ENCODE measurements around the gene RNF144A. TPM values are rescaled to one million over a fixed set of nuclear protein-coding genes. Genes with fewer than 3 reads are reported as not detected.

The RNF144A gene
- total RNA-seq, 2 experiments from 2014 or later = 21.4 to 22.7 TPM

DNA sequence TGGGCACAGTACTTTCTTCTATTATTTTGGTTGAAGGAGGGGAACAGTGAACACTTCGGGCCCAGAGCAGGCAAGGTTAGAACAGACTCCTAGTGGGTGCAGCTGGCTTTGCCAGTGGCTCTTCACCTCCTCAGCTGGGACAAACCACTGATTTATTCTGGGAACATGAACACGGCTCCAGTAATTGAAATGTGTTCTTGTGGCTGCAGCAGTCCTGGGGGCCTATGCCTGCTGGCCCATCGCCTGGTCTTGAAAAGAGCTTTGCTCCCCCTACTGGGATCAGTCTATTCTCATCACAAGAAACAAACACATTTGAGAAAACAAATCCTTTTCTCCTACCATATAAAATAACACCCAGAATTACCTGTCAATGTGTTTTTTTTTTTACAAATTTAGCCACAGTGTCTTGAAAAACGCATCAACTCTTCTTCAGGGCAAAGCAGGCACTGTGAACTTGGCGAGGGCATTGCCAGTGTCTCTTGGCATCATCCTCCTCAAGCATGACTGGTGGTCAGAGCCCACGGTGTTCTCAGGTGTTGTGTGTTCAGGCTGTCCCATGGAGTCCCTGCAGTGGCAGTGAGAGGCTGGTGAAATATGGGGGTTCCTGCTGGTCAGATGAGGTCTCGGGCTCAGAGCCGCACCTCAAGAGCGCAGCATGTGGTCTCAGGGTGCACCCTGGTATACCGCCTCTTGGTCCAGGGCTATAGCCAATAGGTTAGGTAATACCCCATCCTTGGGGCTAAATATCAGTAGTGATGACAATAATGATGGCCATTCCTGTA is 51.3 kb downstream of the RNF144A start:
- ChIA-PET POLR2A (no interaction called here), CTCF (no interaction called here)
- H3K27me3 Mint-ChIP-seq = no peaks in the 10 kb centered on the region
- H3K9me3 Mint-ChIP-seq = no peaks in the 10 kb centered on the region
- peaks cover 13% of the 10 kb centered on the region for H3K36me3 Mint-ChIP-seq
- DNase-seq = no peak
- no peak overlapping the region for H3K4me3 Mint-ChIP-seq
- intact Hi-C loops (cut with micrococcal nuclease) = no loop called here
- no peak overlapping the region for H3K27ac Mint-ChIP-seq
- H3K4me1 Mint-ChIP-seq (ENCODE audit: low read depth) = no peaks in the 10 kb centered on the region

DNA sequence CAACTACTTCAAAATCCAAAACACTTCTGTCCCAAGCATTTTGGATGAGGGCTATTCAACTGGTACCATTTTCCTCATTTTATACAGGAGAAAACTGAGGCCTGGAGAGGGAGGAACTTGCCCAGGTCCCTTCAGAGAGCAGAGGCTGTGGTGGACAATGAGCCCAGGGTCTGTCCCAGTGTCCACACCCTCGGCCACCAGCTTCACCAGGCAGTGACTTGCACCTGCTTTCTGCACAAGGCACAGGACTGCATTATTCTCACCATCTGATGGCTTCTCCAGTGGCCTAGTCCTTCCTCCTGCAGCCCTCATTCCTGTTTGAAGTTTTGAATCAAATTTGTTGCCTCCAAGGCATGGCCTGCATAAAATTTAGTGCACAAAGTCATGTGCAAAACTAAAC is 53.3 kb downstream of the RNF144A start:
- CTCF ChIA-PET = no interaction called here

DNA sequence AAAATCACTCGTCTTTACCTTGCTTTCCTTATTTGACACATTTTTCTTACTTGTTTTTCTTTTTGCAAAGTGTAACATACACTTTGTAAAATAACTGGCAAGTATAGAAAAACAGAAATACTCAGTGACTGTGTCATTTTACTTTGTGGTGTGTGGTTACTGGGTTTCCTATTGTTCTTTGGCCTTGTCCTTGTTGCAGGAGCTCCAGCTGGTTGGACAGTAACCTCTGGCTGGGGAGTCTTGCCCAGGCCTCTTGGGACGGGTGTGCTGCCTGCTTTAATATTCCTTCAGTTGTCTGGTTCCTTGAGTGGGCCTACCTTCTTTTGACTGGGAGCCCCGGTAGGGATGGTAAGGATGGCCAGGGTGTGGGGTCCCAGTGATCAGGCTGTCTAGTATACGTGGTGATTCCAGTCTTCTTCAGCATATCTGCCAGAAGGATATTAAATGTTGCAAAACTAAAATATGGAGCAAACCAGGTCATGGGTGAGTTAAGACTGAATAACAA is 53.8 kb downstream of the RNF144A start:
- no peaks in the 10 kb centered on the region for H3K9me3 Mint-ChIP-seq
- H3K27ac Mint-ChIP-seq = no peak overlapping the region
- intact Hi-C loops (cut with micrococcal nuclease) = no loop called here
- no peak for DNase-seq
- no peak overlapping the region for H3K4me3 Mint-ChIP-seq
- no peaks in the 10 kb centered on the region for H3K4me1 Mint-ChIP-seq (ENCODE audit: low read depth)
- ChIA-PET CTCF (no interaction called here), POLR2A (no interaction called here)
- H3K27me3 Mint-ChIP-seq = no peaks in the 10 kb centered on the region
- H3K36me3 Mint-ChIP-seq = peaks cover 7% of the 10 kb centered on the region

More for the DNA sequence above, 53.3 kb downstream of the RNF144A start:
- intact Hi-C loops (cut with micrococcal nuclease) = no loop called here
- Mint-ChIP-seq H3K4me1 (ENCODE audit: low read depth) (no peaks in the 10 kb centered on the region), H3K4me3 (no peak overlapping the region), H3K9me3 (no peaks in the 10 kb centered on the region), H3K27ac (no peak overlapping the region), H3K27me3 (no peaks in the 10 kb centered on the region), H3K36me3 (peaks cover 7% of the 10 kb centered on the region)
- no peak for DNase-seq
- POLR2A ChIA-PET = no interaction called here

DNA sequence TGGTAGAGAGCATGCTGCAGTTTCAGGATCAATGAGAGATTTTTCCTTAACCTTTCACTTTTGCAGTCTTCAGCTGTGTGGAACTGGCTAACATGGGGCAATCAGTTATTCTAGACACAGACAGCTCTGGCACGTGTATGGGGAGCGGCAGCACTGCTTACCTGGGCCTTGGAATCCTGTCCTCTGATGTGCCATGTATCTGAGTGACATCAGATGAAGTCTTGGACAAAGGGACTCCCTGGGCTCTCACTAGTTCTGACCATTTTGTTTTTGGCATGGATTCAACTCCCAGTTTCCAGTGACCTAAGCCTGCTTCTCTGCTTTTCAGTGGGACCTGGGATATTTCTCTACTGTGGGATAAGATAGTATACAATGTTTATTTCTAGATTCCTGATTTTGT is 54.3 kb downstream of the RNF144A start:
- POLR2A ChIA-PET = no interaction called here
- Mint-ChIP-seq H3K27me3 (no peaks in the 10 kb centered on the region), H3K4me3 (no peak overlapping the region), H3K36me3 (peaks cover 7% of the 10 kb centered on the region), H3K4me1 (ENCODE audit: low read depth) (no peaks in the 10 kb centered on the region), H3K9me3 (no peaks in the 10 kb centered on the region), H3K27ac (no peak overlapping the region)
- intact Hi-C loops (cut with micrococcal nuclease) = no loop called here
- CTCF ChIA-PET = no interaction called here
- DNase-seq = no peak

DNA sequence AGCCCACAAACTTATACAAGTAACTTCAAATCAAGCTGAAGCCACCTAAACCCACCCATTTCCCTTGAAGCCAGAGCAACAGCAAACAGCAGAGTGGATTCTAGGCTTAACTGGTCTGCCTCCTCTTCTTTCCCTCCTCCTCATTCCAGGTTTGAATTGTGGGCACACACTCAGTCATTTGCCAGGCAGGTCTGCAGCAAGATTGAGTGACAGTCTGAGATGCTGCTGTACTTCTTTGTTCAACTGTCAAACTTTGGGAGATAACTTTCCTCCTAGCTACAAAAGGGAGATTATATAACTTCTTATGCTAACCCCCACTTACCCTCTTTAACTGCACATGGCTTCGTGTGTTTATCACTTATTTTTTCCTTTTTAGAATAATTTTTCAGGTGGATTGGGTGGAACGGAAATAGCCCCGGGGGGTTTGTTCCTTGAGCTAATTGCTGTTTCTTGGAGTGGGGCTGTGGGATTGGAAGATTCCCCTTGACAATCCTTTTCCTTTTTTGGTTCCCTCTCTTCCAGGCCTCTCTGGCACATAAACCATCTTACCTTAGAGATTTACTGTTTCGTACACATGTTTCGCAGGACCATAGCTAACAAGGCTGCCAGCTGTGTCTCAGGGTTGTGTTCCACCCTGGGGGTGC is 55.0 kb downstream of the RNF144A start:
- Mint-ChIP-seq H3K4me1 (ENCODE audit: low read depth) (no peaks in the 10 kb centered on the region), H3K4me3 (no peak overlapping the region), H3K36me3 (peaks cover 7% of the 10 kb centered on the region), H3K27ac (no peak overlapping the region), H3K9me3 (no peaks in the 10 kb centered on the region), H3K27me3 (no peaks in the 10 kb centered on the region)
- ChIA-PET CTCF (no interaction called here), POLR2A (no interaction called here)
- DNase-seq = no peak
- intact Hi-C loops (cut with micrococcal nuclease) = no loop called here

DNA sequence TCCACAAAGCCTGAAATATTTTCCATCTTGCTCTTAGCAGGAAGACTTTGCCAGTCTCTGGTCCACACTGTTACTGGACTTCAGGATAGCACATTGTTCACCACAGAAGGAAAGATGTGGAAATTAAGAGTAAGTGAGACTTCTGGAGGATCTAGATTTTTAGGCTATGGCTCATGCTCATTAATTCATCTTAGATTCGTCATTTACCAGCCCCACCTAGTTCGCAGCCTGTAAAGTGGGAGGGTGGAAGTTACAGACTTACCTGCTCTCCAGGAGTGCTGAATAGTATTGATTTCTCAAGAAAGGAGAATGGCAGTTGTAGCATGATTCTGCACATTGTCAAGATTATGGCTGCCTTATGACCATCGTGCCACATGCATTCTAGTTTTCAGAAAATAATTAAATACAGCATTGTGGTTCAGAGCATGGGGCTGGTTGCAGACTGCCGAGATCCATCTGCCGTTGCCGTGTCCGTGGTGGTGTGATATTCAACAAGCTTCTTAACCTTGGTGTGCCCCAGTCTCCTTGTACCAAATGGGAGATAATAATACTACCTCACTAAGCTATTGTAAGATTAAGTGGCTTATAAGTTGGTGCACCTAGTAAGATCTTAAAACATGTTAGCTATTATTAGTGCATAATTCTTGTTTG is 56.8 kb downstream of the RNF144A start:
- Mint-ChIP-seq H3K4me1 (ENCODE audit: low read depth) (no peaks in the 10 kb centered on the region), H3K27ac (no peak overlapping the region), H3K9me3 (no peaks in the 10 kb centered on the region), H3K27me3 (no peaks in the 10 kb centered on the region), H3K36me3 (peaks cover 11% of the 10 kb centered on the region), H3K4me3 (no peak overlapping the region)
- intact Hi-C loops (cut with micrococcal nuclease) = no loop called here
- DNase-seq = no peak
- CTCF ChIA-PET = interaction anchor here (0.7 kb wide), 1 partner anchor 98 kb away, joined by 3 read pairs; no protein-coding TSS in a partner anchor
- POLR2A ChIA-PET = no interaction called here

DNA sequence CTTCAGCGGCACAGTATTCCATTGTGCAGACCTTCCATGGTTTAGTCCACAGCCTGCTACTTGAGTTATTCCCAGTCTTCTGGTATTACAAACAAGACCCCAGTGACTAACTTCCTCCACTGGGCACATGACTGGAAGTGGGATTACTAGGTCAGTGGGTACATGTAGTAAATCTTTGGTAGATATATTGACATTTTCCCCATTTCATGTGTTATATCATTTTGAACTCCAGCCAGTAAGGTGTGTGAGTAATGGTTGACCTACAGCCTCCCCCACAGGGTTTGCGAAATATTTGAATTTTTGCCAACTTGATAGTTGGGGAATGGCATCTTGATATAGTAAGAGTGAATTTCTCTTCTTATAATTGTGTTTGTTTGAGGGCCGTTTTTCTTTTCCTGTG is 58.8 kb downstream of the RNF144A start:
- no peak overlapping the region for H3K4me3 Mint-ChIP-seq
- CTCF ChIA-PET = no interaction called here
- no peaks in the 10 kb centered on the region for H3K27me3 Mint-ChIP-seq
- no peak overlapping the region for H3K27ac Mint-ChIP-seq
- POLR2A ChIA-PET = no interaction called here
- H3K36me3 Mint-ChIP-seq = peaks cover 18% of the 10 kb centered on the region
- DNase-seq = no peak
- peaks cover 8% of the 10 kb centered on the region for H3K9me3 Mint-ChIP-seq
- intact Hi-C loops (cut with micrococcal nuclease) = no loop called here
- peaks cover under 1% of the 10 kb centered on the region for H3K4me1 Mint-ChIP-seq (ENCODE audit: low read depth)

DNA sequence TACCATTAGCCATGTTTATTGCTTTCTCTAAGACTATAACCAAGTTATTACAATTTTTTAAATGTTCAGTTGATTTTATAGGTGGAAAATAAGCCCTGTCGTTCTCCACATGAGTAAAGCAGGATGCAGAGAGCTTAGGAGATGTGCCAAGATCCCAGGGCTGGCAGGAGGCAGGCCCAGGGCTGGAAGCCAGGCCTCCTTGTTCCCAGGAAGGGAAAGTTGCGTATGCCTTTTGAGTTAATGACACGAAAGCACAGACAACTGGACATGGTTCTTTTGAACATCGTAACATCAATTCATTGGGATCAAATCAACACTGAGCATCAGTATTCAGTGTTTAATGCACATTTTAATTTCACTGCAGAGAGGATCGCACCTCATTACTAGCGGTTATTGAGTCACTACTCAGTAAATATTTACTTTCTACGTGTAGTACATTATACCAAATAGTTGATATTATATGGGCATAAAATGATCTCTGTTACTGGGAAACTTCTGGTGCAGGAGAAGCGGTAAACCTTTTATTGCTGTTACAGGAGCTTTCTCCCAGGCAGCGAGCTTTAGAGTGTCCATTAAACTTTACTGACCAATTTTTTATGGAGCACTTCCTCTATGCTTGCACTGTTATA is 60.0 kb downstream of the RNF144A start:
- no peaks in the 10 kb centered on the region for H3K27me3 Mint-ChIP-seq
- H3K4me3 Mint-ChIP-seq = no peak overlapping the region
- no peak for DNase-seq
- ChIA-PET POLR2A (no interaction called here), CTCF (no interaction called here)
- H3K27ac Mint-ChIP-seq = no peak overlapping the region
- intact Hi-C loops (cut with micrococcal nuclease) = no loop called here
- peaks cover 14% of the 10 kb centered on the region for H3K9me3 Mint-ChIP-seq
- peaks cover 26% of the 10 kb centered on the region for H3K36me3 Mint-ChIP-seq
- H3K4me1 Mint-ChIP-seq (ENCODE audit: low read depth) = peaks cover 5% of the 10 kb centered on the region

DNA sequence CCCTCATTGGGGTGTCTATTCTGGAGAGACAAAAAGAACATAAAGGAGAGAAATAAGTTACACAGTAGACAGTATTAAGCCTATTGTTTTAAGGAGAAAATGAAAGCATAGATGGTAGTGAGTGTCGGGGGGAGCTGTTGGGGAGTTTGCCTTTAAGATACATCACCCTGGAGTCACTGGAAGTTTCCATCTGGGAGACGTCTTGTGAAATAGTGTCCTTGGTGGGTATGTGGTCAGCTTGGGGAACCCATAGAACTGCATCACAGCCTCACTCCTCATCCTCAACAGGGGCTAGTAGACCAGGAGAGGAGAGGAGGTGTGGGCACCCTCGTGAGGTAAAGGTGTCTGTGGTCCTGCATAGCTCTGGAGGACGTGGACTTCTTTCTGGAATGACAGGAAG is 60.6 kb downstream of the RNF144A start:
- ChIA-PET POLR2A (no interaction called here), CTCF (interaction anchor here (1.0 to 1.6 kb wide), 2 partner anchors 66 to 72 kb away, joined by 3 to 5 read pairs; no protein-coding TSS in a partner anchor)
- peaks cover 5% of the 10 kb centered on the region for H3K4me1 Mint-ChIP-seq (ENCODE audit: low read depth)
- no peaks in the 10 kb centered on the region for H3K27me3 Mint-ChIP-seq
- H3K9me3 Mint-ChIP-seq = peaks cover 14% of the 10 kb centered on the region
- no peak overlapping the region for H3K4me3 Mint-ChIP-seq
- H3K36me3 Mint-ChIP-seq = peaks cover 26% of the 10 kb centered on the region
- DNase-seq = no peak
- intact Hi-C loops (cut with micrococcal nuclease) = no loop called here
- no peak overlapping the region for H3K27ac Mint-ChIP-seq

DNA sequence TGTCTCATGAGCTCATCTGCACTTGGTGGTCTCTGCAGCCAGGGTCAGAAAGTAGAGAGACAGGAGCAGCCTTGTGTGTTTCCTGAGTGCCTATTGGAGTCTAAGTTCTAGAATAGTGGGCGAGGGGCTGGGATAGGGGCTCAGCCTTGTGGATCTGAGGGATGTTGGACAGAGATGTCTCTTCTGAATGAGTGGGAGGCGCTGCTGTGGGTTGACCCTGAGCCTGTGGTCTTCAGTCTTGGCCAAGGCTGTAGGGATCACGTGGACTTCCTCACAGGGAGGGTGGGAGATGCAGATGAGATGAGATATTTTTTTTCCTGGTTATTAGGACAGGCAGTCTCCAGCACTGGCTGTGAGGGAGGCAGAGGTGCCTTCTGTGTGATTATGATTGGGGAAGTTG is 61.8 kb downstream of the RNF144A start:
- no peaks in the 10 kb centered on the region for H3K27me3 Mint-ChIP-seq
- peaks cover 5% of the 10 kb centered on the region for H3K4me1 Mint-ChIP-seq (ENCODE audit: low read depth)
- ChIA-PET CTCF (interaction anchor here (1.6 kb wide), 1 partner anchor 65 kb away, joined by 5 read pairs; no protein-coding TSS in a partner anchor), POLR2A (no interaction called here)
- no peak overlapping the region for H3K4me3 Mint-ChIP-seq
- peaks cover 14% of the 10 kb centered on the region for H3K9me3 Mint-ChIP-seq
- H3K27ac Mint-ChIP-seq = no peak overlapping the region
- intact Hi-C loops (cut with micrococcal nuclease) = no loop called here
- H3K36me3 Mint-ChIP-seq = peaks cover 23% of the 10 kb centered on the region
- no peak for DNase-seq

DNA sequence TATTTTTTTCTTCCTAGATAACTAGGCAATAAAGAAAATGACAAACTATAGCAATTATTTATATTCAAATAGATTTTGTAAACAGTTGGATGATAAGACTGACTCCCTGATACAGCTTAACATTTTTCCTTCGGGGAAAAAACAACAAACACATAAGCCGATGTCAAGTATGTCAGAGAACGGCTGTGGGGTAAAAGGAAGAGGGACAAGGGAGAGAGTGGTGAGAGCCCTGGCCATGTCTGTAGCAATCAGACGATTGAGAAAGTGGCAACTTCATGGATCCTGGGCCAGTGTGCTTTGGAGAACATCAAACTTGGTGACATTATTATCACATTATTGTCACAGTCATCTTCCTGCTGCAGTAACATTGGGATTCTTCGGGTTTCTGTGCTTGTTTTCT is 65.2 kb downstream of the RNF144A start:
- H3K9me3 Mint-ChIP-seq = peaks cover 14% of the 10 kb centered on the region
- peaks cover 7% of the 10 kb centered on the region for H3K4me1 Mint-ChIP-seq (ENCODE audit: low read depth)
- H3K27me3 Mint-ChIP-seq = no peaks in the 10 kb centered on the region
- ChIA-PET POLR2A (no interaction called here), CTCF (no interaction called here)
- no peak overlapping the region for H3K27ac Mint-ChIP-seq
- intact Hi-C loops (cut with micrococcal nuclease) = no loop called here
- no peak for DNase-seq
- H3K4me3 Mint-ChIP-seq = no peak overlapping the region
- H3K36me3 Mint-ChIP-seq = peaks cover 23% of the 10 kb centered on the region

DNA sequence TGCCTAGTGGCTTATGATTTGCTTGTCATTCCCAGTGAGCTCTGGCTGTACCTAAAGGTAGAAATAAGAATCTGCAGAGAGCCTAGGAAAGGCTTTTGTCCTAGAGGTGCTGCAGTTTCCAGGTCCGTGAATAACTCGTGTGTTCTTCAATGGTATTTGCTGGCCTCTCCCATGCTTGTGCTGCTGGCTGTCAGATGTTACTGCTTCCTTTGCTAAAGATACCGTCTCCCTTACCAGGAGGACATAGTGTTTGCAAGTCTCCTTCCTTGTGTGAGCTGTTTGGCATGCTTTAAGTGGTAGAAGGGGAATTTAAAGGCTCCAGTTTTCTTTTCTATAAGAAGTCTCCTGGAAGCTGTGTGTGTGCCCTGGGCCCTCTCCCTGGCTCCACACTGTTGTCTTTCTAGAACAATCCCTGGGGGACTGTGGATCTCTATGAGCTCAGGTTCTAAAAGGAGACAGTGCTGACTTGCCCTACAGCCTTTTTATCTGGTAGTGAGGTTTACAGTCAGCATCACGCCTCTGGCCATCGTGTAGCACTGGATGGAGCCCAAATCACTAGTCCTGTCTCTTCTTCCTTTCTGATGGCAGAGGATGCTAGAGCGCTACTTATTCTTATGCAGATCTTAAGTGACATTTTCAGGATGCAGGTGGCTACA is 65.8 kb downstream of the RNF144A start:
- ChIA-PET POLR2A (no interaction called here), CTCF (no interaction called here)
- intact Hi-C loops (cut with micrococcal nuclease) = no loop called here
- Mint-ChIP-seq H3K4me1 (ENCODE audit: low read depth) (peaks cover 7% of the 10 kb centered on the region), H3K27ac (no peak overlapping the region), H3K9me3 (peaks cover 14% of the 10 kb centered on the region), H3K27me3 (no peaks in the 10 kb centered on the region), H3K36me3 (peaks cover 23% of the 10 kb centered on the region), H3K4me3 (no peak overlapping the region)
- DNase-seq = no peak

All from activated CD4-positive, alpha-beta memory T cell treated with anti-CD3 and anti-CD28 coated beads for 36 hours (primary cell).